Epithelial cell of esophagus (primary cell): Measurements from ENCODE around the gene RAB15.

Source experiments
- DNase-seq: peaks from one replicate; pipeline ENCODE4 v3.0.0; 2010; ENCODE audit warnings: low read depth
- H3K4me3 ChIP-seq: 2 replicates; pipeline ENCODE4 v1.5.1; 2011; ENCODE audit warnings: mild to moderate bottlenecking, low read length, control low read depth
- TF ChIP-seq, protein P1 (sequence below): IDR thresholded peaks from 2 replicates; pipeline ENCODE4 v1.5.1; 2011; ENCODE audit warnings: low read depth, mild to moderate bottlenecking, low read length, control low read depth, inconsistent platforms; ENCODE audit not compliant: insufficient read depth; ENCODE audit errors: missing control alignments

Gene RAB15

GRCh38 chr14:64927031-64927430 is 45.1 kb downstream of the RAB15 start:
- H3K4me3 ChIP-seq = no peak overlapping the region
- no peak for DNase-seq
- TF ChIP-seq, protein P1, sequence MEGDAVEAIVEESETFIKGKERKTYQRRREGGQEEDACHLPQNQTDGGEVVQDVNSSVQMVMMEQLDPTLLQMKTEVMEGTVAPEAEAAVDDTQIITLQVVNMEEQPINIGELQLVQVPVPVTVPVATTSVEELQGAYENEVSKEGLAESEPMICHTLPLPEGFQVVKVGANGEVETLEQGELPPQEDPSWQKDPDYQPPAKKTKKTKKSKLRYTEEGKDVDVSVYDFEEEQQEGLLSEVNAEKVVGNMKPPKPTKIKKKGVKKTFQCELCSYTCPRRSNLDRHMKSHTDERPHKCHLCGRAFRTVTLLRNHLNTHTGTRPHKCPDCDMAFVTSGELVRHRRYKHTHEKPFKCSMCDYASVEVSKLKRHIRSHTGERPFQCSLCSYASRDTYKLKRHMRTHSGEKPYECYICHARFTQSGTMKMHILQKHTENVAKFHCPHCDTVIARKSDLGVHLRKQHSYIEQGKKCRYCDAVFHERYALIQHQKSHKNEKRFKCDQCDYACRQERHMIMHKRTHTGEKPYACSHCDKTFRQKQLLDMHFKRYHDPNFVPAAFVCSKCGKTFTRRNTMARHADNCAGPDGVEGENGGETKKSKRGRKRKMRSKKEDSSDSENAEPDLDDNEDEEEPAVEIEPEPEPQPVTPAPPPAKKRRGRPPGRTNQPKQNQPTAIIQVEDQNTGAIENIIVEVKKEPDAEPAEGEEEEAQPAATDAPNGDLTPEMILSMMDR = no peak

DNA sequence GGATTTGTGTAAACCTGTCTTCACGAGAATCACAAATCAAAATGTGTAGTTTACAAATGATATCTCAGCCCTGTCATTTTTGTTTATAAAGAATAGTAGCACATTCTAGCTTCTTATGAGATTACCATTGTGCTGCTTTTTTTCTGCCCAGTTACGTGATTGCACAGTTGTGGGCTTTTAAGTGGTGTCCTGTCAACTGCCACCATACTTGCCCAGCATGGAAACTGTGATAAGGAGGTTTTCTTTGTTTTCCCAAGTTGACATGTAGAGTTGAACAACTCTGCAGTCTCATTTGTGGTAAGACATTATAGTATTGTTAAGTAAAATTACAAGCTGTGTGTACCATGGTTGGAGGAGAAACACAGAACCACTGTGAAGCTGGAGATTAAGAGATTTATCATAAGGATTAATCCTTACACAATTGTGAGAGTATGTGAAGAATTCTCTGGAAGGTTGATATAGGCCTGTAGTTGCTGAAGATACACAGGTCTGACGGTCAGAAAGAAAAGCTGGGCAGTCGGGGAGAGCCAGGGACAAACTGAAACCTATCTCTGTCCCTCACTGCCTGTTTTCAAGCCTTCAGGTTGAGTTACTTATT is 45.6 kb downstream of the RAB15 start:
- DNase-seq = no peak
- TF ChIP-seq, protein P1 = no peak
- H3K4me3 ChIP-seq = no peak overlapping the region

DNA sequence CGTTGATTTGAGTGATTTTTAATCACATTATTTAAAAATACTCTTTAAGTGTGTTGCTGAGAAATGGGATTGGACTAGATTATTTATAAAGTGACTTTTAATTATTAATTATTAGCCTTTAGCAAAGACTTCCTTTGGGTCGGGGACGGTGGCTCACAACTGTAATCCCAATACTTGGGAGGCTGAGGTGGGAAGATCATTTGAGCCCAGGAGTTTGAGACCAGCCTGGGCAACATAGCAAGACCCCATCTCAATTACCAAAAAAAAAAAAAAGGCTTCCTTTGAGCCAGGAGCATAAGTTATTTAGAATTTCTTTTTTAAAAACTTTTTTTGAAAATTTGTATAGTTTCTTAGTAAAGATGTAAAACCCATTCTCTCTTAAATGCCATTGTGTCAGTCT is 49.1 kb downstream of the RAB15 start:
- DNase-seq = no peak
- TF ChIP-seq, protein P1 = no peak
- no peak overlapping the region for H3K4me3 ChIP-seq

- no peak for DNase-seq
- TF ChIP-seq, protein P1 = no peak
- no peak overlapping the region for H3K4me3 ChIP-seq
These were observed 51.7 kb downstream of the RAB15 start for GRCh38 chr14:64920465-64920864.

GRCh38 chr14:64919618-64920017 is 52.5 kb downstream of the RAB15 start:
- DNase-seq = no peak
- TF ChIP-seq, protein P1 = no peak
- H3K4me3 ChIP-seq = no peak overlapping the region

GRCh38 chr14:64919215-64919614 is 52.9 kb downstream of the RAB15 start:
- TF ChIP-seq, protein P1 = no peak
- H3K4me3 ChIP-seq = no peak overlapping the region
- DNase-seq = no peak

DNA sequence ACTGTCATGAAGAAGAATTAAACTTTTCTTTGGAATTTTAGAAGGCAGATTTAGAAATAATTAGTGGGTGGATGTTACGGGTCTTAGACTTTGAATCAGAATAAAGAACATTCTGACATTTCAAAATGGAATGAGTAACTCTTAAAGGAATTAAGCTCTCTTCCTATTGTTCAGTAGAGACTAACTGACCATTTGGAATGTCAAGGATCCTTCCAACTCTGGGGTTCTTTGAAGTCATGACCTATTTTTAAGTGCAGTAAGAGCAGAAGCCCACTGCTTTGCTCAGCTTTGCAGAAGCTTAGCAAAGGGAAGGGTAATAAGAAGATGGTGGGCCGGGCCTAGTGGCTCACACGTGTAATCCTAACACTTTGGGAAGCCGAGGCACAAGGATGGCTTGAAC is 53.9 kb downstream of the RAB15 start:
- TF ChIP-seq, protein P1 = no peak
- H3K4me3 ChIP-seq = no peak overlapping the region
- DNase-seq = no peak
